Stimulated activated CD4-positive, alpha-beta T cell treated with anti-CD3 and anti-CD28 coated beads, TNF-alpha, amount 100 ng/mL, for 48 hours (primary cell): Measurements from ENCODE around the gene SLX9.

Experiments
- DNase-seq, 3 donors: peaks; one replicate each; pipeline ENCODE4 v3.0.0-alpha.2; 2020; ENCODE audit warnings: low read depth in 3 of 3

The SLX9 gene

DNA sequence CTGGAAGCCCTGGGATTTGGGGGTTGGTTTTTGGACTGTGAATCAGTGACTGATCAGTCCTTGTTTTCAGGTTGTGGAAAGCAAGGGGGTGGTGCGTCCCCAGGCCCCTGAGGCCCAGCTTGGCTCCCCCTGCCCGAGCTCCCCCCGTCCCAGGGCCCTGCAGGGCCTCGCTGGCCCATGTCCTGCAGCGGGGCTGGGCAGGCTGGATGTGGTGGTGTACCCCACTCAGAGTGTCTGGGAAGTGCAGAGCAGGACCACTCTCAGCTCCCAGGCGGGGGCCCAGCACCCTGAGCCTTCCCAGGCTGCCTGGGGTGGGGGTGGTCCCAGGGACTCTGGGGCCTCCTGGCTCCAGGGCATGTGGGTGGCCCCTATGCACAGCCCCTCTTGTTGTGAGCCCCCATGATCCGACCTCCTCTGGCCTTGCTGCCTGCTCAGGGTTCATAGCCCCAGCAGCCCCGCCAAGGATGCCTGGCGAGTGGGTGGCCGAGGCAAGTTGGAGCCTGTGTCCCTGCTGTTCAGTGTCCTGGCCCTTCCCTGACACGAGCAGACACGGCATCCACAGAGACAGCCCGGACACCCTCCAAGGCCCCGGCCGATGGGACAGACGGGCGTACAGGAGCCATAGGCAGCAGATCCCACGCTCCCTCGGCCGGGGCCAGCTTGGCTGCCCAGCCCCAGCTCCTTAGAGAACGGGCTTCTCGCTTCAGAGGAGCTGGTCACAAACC lies 37.9 kb downstream of the SLX9 start:
- DNase-seq = no peak

DNA sequence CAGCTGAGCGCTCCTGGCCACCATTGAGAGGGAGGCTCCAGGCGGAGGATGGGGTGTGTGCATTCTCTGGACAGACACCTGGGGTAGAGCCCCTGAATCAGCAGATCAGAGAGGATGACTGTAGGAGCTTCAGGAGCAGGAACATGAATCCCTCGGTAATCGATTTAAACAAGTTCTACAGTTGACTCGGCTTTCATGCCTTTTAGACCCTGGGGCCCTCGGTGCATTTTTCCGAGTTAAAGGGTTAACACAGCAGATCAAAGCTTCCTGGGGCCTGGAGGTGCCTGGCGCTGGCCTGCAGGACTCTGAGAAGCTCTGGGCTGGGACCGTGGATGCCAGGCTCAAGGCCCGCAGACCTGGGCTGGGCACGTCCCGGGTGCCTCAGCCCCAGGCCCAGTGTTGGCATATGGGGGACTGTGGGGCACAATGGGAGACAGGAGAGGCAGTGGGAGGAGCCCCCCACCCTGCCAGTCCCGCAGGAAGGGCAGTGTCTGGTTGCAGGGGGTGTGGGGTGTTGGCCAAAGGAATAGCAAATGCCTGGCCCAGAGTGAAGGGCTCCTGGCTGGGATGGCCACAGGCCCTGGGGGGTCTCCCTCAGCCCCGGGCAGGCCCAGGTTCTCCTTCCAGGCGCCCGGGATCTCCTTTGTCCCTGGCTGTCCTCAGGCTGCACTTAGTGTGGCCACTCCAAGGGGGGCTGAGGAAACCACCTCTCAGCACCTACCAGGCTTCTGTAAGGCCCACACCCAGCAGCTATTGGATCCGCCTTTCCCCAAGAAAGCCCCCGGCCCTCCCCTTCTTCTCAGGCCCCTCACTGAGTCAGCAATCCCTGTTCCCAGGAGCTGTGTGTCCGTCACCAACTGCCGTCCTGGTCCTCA lies 40.1 kb downstream of the SLX9 start:
- no peak for DNase-seq

DNA sequence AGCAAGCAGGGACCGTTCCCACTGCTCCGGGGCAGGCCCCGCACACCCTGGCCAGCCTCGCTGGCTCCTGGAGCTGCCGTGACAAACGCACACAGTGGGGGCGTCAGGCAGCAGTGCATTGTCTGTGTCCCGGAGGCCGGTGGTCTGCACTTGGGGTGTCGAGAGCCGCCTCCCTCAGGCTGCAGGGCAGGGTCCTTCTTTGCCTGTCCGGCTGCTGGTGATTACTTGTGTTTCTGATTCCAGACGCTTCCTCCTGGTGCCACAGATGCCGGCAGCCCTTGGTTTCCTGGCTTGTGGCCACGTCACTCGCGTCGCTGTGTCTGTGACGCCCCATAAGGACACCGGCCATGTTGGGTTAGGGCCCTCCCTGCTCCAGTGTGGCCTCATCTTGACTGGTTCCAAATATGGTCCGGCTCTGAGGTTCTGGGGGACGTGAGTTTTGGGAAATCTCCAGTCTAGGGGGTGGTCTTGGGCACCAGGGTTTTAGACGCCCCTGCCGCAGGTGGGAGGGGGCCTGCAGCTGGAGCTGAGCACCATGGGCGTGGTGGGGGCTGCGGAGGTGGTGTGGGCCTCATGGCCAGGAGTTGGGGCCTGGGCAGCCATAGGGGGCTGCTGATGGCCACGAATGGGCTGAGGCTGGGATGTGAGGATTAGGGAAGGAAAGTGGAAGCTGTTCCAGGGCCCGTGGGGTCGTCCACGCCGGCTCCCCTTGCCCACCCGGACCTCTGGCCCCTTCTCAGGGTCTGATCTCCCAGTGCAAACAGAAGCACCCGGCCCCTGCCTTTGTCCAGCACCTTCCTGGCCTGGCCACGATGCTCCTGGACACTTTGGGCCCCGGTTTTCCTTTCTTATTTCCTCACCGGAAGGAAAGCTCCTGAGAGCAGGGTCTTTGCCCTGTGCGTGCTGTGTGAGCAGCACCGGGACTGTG lies 41.0 kb downstream of the SLX9 start:
- DNase-seq = no peak

- DNase-seq = no peak
Measured at GRCh38 chr21:44982558-44983250, 42.9 kb downstream of the SLX9 start.

GRCh38 chr21:44983421-44984206 lies 43.8 kb downstream of the SLX9 start:
- no peak for DNase-seq

DNA sequence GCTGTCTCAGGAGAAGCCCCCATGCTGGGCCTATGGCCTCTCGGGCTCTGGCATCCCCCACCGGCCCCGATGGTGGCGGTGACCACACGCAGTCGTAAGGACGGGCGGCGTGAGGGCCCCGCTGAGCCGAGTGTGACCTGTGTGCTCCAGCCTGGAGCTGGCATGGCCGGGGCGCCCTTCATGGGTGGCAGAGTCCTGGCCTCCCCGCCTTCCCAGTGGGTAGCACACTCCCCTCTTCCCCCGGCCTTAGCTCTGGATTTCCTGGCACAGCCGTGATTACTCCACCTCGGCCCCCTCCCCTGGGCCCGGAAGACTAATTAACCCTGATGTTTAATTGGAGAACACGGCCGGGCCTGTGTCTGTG lies 44.6 kb downstream of the SLX9 start:
- DNase-seq = no peak

- DNase-seq = no peak
Measured at GRCh38 chr21:44984792-44985440, 45.1 kb downstream of the SLX9 start.

DNA sequence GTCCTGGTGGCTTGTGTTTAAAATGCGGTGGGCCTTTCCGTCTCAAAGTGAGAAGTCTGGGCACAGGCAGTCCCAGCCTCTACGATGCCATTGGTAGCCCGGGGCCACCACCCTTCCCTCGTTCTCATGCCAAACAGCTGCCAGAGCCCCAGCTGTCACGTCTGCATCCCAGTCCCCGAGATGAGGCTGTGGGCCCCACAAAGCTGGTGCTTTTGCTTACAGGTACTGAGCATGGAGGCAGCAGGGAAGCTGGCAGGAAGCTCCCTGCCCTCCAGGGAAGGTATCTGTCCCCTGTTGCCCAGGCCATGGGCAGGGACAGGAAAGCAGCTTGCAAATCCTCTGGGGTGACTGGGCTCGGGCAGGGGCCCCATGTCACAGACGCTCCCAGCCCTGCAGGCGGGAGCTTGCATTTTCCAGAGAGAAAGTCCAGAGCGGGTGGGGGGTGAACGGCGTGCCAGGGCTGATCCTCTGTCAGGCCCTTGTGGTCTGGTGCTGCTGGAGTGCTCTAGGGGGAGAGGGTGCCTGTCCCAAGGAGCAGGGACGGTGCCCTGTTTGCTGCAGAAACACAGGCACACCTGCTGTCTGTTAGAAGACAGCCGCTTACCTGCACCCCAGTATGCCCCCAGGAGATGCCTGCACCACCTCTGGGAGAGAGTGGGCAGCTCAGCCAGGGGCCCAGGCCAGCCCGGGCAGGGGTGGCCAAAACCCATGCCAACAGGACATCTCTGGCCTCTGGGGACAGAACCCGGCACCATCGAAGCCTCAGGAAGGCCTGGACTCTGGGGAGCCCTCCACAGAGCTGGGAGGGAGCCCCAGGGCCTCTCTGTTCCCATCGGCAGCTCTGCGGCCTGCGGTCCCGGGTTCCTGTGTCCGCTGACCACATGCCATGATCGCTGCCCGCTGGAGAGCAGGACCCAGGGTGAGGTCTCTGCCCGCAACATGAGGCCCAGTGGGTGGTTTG lies 45.9 kb downstream of the SLX9 start:
- no peak for DNase-seq

GRCh38 chr21:44986471-44987291 lies 46.9 kb downstream of the SLX9 start:
- no peak for DNase-seq

DNA sequence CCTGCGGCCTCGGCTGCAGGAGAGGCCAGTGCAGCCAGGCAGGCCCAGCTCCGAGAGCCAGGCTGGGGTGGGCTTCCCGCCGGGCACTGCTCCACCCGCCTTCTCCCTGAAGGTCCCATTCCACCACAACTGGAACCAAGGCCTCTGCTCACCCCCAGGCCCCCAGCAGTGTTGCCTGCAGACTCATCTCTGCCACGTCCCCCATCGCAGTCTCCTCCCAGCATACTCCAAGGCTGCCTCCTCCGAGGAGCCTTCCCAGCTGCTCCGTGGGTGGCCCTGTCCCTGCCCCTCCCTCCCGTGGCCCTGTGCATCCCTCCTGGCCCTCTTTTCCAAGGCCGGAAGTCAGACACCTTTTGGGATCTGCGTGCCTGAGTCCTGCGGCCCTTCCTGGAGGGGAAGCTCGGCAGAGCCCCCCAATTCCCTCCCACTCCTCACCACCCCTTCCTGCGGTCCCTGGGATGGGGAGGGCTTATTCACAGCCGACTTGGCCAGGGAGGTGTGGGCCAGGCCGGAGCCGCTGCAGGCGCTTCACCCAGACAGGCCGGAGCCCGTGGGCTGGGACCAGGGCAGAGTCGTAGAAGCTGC lies 47.6 kb downstream of the SLX9 start:
- no peak for DNase-seq

DNA sequence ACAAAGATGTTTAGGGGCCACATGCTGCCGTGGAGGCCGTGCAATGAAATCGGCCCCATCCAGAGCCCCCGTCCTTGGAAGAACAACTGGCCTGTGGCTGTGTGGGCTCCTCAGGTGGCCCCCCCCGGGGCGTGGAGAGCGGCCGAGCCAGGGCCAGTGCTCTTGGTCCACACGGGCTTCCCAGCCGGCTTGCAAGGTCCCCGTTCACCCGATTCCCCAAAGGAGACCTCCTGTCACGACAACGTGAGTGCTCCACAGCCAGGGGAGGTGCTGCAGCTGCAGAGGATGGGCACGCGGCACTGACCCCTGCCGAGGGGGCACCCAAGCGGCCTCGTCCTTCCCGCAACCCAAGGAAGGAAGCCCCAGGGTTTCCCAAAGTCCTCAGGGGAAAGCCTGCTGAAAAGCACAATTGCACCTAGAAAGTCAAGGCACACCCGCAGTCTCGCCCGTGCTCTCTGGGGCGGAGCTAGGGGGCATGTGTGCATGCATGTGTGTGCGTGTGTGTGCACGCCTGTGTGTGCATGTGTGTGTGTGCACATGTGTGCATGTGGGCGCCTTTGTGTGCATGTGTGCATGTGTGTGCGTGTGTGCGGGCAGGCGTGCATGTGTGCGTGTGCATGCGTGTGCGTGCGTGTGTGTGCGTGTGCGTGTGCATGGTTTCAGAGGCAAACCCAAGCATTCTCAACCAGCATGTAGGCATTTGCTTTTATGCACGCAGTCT lies 48.2 kb downstream of the SLX9 start:
- no peak for DNase-seq

GRCh38 chr21:44988607-44989536 lies 49.0 kb downstream of the SLX9 start:
- DNase-seq = no peak

DNA sequence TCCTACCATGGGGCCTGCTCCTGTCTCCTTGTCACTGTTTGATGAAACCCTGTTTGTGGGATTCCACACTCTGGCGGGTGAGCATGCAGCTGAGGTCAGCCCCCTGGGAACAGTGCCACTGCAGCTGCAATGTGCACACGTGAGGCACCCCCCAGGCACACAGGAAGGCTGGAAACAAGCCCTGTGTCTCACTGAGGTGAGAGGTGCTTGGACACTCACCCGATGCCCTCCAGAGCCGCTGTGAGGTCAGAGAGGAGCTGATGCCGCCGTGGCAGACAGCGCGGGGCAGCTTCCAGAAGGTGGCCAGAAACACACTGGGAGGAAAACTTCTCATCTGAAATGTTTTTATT lies 49.7 kb downstream of the SLX9 start:
- DNase-seq = no peak

DNA sequence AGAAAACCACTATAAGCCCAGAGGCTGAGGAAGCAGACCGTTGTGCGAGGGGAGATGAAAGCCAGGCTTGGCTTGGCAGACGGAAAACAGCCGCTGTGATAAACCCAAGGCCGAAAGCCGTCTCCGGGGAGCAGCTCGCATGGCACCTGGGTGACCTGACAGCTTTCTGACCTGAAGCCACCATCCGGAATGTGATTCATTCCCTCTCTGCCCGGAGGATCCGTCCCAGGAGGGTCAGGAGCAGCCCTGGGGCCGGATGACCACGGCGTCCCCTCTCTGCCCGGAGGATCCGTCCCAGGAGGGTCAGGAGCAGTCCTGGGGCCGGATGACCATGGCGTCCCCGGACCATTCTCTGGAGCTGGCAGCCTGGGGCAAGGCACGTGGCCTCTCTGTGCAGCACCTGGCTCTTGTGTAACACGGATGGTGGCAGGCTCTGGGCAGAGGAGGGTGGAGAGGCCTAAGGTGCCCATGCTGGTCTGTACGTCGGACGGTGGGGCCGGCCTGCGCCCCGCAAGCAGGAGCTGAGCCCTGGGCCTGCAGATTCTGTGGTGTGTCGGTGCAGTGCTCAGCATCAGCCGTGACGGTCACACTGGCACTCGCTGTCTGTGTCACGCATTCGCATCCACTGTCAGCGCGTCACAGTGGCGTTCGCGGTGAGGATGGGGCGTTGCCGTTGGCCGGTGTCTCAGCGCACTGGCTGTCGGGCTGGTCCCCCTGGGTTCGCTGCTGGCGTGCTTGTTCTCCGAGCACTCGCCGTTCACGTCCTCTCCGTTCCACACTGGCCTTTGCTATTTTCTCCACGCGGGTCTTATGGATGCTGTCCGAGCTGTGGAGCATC lies 50.3 kb downstream of the SLX9 start:
- no peak for DNase-seq

DNA sequence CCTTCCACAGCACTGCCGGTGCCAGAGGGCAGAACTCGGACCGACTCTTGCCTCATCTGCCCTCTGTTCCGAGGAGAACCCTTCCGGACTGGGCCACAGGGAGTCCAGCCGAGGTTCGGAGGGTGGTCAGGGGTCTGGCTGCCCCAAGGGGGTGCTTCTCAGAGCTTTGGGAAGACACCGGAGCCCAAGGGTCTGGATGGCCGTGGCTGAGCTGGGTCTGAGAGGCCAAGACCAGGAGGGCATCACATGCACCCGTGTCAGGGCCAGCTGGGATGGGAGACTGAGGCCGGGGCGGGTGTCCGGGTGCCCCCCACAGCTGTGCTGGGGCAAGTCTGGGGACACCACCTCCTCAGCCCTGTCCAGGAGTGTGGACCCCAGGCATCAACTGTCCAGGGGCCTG lies 51.1 kb downstream of the SLX9 start:
- DNase-seq = no peak
